Activated CD4-positive, alpha-beta memory T cell treated with anti-CD3 and anti-CD28 coated beads, Interleukin-2, amount 10 ng/mL, durations not matched to agents 7 days and 5 days (primary cell): ENCODE measurements around the gene FAM83D. TPM values are rescaled to one million over a fixed set of nuclear protein-coding genes. Genes with fewer than 3 reads are reported as not detected.

Experiments
- CTCF ChIA-PET: fragments of 350-600 bp; sonication (Branson Sonifier 250); formaldehyde crosslinking; loops from one replicate; lab custom pipeline; 2021; ENCODE audit warnings: antibody characterized with exemption, inconsistent platforms; lab: Charles Lee
- POLR2A ChIA-PET: fragments of 350-600 bp; sonication (Branson Sonifier 250); formaldehyde crosslinking; loops from one replicate; lab custom pipeline; 2021; ENCODE audit warnings: antibody characterized with exemption; lab: Charles Lee
- DNase-seq: peaks from one replicate; pipeline ENCODE4 v3.0.0-alpha.2; 2020
- H3K27ac Mint-ChIP-seq: one replicate; pipeline ENCODE4 v1.8.0; 2021; ENCODE audit warnings: mild to moderate bottlenecking, mixed read lengths
- H3K27me3 Mint-ChIP-seq: one replicate; pipeline ENCODE4 v1.8.0; 2021; ENCODE audit warnings: mixed read lengths
- H3K36me3 Mint-ChIP-seq: one replicate; pipeline ENCODE4 v1.8.0; 2021; ENCODE audit warnings: low read depth, mixed read lengths
- H3K4me1 Mint-ChIP-seq: one replicate; pipeline ENCODE4 v1.8.0; 2021; ENCODE audit warnings: mixed read lengths
- H3K4me3 Mint-ChIP-seq: one replicate; pipeline ENCODE4 v1.8.0; 2021; ENCODE audit warnings: mild to moderate bottlenecking, mixed read lengths
- H3K9me3 Mint-ChIP-seq: one replicate; pipeline ENCODE4 v1.8.0; 2021; ENCODE audit warnings: mixed read lengths
- total RNA-seq, 2 experiments: library from RNA; stranded (reverse); gene quantifications; one replicate each; pipeline ENCODE4 v1.2.3, GENCODE V29; 2021

Gene FAM83D
- total RNA-seq, 2 experiments from 2014 or later: 18.9 to 19.9 TPM

DNA sequence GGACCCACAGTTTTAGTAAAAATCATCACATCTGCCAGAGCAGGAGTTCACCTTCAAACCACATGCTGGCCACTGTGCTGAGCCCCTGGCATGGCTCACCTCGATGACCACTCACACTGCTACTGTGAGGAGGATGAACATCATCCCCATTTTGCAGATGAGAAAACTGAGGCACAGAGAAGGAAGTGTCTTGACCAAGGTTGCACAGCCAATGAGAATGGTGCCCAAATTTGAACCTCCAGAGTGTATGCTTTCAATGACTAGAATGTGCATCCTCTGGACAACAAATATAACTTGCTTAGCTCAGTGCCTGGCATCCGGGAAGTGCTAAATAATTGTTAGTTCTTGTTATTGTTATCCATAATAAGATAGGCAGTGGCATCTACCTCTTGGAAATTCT lies 37.2 kb upstream of the FAM83D start:
- no peak for DNase-seq
- ChIA-PET CTCF (interaction anchor here (0.6 kb wide), 1 partner anchor 149 kb away, joined by 4 read pairs; no protein-coding TSS in a partner anchor), POLR2A (no interaction called here)
- peaks cover 55% of the 10 kb centered on the region for H3K4me1 Mint-ChIP-seq
- H3K27me3 Mint-ChIP-seq: no peaks in the 10 kb centered on the region
- H3K9me3 Mint-ChIP-seq: no peaks in the 10 kb centered on the region
- H3K4me3 Mint-ChIP-seq: no peak overlapping the region
- H3K27ac Mint-ChIP-seq: no peak overlapping the region
- H3K36me3 Mint-ChIP-seq: peaks cover 32% of the 10 kb centered on the region

DNA sequence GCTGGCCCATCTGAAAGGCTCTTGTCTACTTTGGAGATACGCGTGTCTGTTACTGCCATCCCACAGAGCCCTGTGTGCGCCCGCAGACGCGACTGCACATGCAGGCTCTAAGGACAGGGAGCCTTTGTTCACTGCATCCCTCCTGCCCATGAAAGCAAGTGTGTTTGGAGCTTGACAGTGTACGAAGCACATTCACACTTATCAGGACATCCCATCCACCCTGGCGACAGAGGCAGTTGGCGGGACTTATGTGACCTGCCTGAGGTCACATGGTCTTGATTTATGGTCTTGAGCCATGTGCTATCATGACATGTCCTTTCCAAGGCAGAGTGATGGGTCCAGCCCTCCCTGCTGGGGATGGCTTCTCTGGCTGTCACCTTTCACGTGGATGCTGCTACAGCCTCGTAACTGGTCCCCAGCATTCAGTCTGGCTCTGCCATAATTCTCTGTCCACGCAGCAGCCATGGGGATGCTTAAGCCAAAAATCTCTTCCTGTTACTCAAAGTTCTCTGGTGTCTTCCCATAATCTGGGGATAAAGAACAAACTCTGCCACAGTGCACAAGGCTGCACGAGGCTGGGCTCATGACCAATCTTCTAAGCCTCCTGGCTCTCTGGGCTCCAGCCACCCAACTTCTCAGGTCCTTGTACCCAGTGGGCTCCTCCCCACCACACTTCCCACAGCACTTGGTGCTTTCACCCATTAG lies 36.3 kb upstream of the FAM83D start:
- H3K9me3 Mint-ChIP-seq: no peaks in the 10 kb centered on the region
- H3K36me3 Mint-ChIP-seq: peaks cover 32% of the 10 kb centered on the region
- H3K4me1 Mint-ChIP-seq: peaks cover 63% of the 10 kb centered on the region
- H3K27me3 Mint-ChIP-seq: no peaks in the 10 kb centered on the region
- no peak overlapping the region for H3K4me3 Mint-ChIP-seq
- ChIA-PET CTCF (interaction anchor here (0.6 kb wide), 1 partner anchor 150 kb away, joined by 4 read pairs; no protein-coding TSS in a partner anchor), POLR2A (interaction anchor here (0.7 kb wide), 1 partner anchor 37 kb away, joined by 4 read pairs; the partner anchor contains the start of gene FAM83D)
- peak overlapping the region; percentile 57 for H3K27ac Mint-ChIP-seq
- DNase-seq: no peak

DNA sequence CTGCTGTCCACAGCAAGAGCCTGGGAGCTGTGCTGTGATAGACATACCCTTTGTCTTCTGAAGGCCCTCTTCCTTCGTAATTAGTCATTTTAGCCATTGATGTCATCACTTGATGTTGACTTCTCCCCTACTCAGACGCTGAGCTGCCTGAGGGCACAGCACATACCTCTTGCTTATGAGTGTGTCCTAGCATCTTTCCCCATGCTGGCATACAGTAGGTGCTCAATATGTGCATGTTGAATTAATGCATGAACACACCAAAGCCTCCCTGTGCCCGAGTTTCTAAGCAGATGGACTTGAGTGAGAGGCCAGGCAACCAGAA lies 35.8 kb upstream of the FAM83D start:
- H3K4me3 Mint-ChIP-seq: no peak overlapping the region
- no peak for DNase-seq
- POLR2A ChIA-PET: interaction anchor here (0.7 to 3.6 kb wide), 3 partner anchors 16 to 85 kb away, joined by 3 to 20 read pairs (median 4); partner anchors contain the start of genes FAM83D and PPP1R16B
- H3K9me3 Mint-ChIP-seq: no peaks in the 10 kb centered on the region
- CTCF ChIA-PET: interaction anchor here (1.0 kb wide), 1 partner anchor 15 kb away, joined by 3 read pairs; no protein-coding TSS in a partner anchor
- H3K27ac Mint-ChIP-seq: peak overlapping the region; percentile 57
- peaks cover 62% of the 10 kb centered on the region for H3K4me1 Mint-ChIP-seq
- H3K27me3 Mint-ChIP-seq: no peaks in the 10 kb centered on the region
- peaks cover 29% of the 10 kb centered on the region for H3K36me3 Mint-ChIP-seq

DNA sequence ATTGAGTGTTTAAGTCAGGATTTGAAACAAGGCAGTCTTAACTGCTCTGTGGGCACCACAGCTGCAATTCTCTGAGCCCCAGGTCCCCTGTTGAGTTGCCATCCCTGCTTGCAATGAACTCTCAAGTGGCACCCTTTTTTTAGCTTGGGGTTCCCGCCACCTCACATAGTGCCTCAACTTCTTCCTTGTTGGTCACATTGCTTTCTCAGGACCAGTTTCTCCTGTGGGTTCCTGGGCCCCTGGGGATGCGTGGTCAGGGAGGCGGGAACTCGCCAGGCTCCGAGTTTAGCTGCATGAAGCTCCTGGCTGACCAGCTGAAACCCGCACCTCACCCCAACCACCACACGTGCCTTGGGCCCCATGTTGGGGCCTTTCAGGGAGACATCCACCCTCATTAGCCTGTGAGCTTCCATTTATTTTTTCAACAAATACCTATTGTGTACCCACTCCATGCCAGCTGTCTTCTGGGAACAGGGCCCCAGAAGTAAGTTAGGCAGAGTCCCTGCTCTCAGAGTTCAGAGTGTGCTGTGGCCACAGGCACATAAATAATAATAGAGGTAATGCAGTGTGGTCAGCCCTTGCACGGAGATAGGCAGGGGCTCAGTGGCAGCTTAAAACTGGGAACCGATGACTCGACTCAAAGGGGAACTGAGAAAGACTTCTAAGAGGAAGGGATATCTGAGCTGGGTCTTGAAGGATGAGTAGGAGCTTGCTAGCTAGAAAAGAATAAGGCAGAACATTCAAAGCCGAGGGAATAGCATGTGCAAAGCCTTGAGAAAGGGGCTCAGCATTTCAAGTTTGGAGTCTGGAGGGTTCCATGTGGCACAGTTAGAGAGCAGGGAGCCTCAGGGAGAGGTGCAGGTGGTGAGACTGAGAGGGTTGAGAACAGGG lies 33.9 kb upstream of the FAM83D start:
- H3K36me3 Mint-ChIP-seq: peaks cover 34% of the 10 kb centered on the region
- H3K27me3 Mint-ChIP-seq: no peaks in the 10 kb centered on the region
- CTCF ChIA-PET: interaction anchor here (0.7 to 4.2 kb wide), 23 partner anchors 9 to 245 kb away, joined by 3 to 52 read pairs (median 5); partner anchors contain the start of gene PPP1R16B
- peaks cover 62% of the 10 kb centered on the region for H3K4me1 Mint-ChIP-seq
- H3K4me3 Mint-ChIP-seq: no peak overlapping the region
- H3K27ac Mint-ChIP-seq: peak overlapping the region; percentile 83
- POLR2A ChIA-PET: interaction anchor here (0.5 to 3.6 kb wide), 9 partner anchors 10 to 800 kb away, joined by 3 to 20 read pairs (median 5); partner anchors contain the start of genes ACTR5 and PPP1R16B
- DNase-seq: no peak
- no peaks in the 10 kb centered on the region for H3K9me3 Mint-ChIP-seq

DNA sequence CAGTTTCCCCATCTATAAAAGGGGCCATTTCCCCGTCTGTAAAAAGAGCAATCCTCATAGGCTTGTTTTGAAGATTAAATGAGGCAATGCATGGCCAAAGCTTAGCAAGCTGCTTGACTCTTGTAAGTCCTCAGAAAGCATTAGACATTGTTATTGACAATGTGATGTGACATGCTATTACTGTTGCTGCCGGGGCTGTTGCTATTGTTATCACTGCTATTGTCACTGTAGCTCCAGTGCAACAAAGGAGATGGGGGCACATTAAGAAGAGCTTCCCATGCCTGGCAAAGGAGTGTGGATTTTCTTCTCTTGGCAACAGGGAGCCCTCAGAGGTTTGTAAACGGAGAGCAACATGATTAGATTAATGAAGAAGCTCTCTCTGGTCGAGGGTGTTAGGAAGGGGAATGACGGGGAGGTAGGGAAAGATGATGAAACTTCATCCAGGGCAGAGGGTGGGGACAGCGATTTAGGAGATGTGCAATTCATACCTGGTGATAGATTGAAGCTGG lies 33.1 kb upstream of the FAM83D start:
- POLR2A ChIA-PET: interaction anchor here (0.5 to 3.6 kb wide), 9 partner anchors 11 to 801 kb away, joined by 3 to 20 read pairs (median 5); partner anchors contain the start of genes ACTR5 and PPP1R16B

DNA sequence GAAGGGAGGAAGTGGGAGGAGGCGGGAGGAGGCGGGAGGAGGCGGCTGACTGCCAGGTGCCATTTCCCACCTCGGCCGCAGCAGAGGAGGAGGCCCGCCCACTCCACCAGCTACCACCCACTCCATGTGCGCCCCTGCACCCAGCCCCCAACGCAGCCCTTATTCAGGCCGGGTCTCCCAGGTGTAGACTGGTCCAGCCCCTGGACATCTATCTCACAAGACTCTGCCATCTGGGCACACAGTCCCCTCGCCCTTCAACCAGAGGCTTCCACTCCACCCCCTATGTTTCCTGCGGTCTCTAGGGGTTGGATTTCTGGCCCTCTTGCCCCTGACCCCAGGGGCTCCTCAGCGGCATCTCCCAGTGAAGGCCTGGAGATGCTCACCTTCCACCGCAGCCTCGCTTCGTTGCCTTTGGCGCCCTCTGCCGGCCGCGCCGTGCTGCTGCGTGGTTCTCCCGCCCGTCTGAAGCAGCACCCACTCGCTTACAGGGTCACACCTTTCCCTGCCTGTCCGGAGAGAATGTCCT lies 32.6 kb upstream of the FAM83D start:
- H3K27ac Mint-ChIP-seq: peak overlapping the region; percentile 83
- peak; percentile 81 for DNase-seq
- no peaks in the 10 kb centered on the region for H3K27me3 Mint-ChIP-seq
- peaks cover 59% of the 10 kb centered on the region for H3K4me1 Mint-ChIP-seq
- H3K9me3 Mint-ChIP-seq: no peaks in the 10 kb centered on the region
- ChIA-PET CTCF (interaction anchor here (0.7 to 4.2 kb wide), 28 partner anchors 11 to 246 kb away, joined by 3 to 52 read pairs (median 5); partner anchors contain the start of gene PPP1R16B), POLR2A (interaction anchor here (0.9 to 3.6 kb wide), 8 partner anchors 11 to 146 kb away, joined by 3 to 20 read pairs (median 5); partner anchors contain the start of genes ACTR5 and PPP1R16B)
- H3K4me3 Mint-ChIP-seq: no peak overlapping the region
- peaks cover 44% of the 10 kb centered on the region for H3K36me3 Mint-ChIP-seq

More for the DNA sequence above, 33.1 kb upstream of the FAM83D start:
- Mint-ChIP-seq H3K4me3 (peak overlapping the region; percentile 13), H3K9me3 (no peaks in the 10 kb centered on the region), H3K4me1 (peaks cover 62% of the 10 kb centered on the region), H3K27ac (peak overlapping the region; percentile 83), H3K27me3 (no peaks in the 10 kb centered on the region), H3K36me3 (peaks cover 42% of the 10 kb centered on the region)
- CTCF ChIA-PET: interaction anchor here (0.7 to 4.2 kb wide), 28 partner anchors 10 to 246 kb away, joined by 3 to 52 read pairs (median 4); partner anchors contain the start of gene PPP1R16B
- DNase-seq: no peak

DNA sequence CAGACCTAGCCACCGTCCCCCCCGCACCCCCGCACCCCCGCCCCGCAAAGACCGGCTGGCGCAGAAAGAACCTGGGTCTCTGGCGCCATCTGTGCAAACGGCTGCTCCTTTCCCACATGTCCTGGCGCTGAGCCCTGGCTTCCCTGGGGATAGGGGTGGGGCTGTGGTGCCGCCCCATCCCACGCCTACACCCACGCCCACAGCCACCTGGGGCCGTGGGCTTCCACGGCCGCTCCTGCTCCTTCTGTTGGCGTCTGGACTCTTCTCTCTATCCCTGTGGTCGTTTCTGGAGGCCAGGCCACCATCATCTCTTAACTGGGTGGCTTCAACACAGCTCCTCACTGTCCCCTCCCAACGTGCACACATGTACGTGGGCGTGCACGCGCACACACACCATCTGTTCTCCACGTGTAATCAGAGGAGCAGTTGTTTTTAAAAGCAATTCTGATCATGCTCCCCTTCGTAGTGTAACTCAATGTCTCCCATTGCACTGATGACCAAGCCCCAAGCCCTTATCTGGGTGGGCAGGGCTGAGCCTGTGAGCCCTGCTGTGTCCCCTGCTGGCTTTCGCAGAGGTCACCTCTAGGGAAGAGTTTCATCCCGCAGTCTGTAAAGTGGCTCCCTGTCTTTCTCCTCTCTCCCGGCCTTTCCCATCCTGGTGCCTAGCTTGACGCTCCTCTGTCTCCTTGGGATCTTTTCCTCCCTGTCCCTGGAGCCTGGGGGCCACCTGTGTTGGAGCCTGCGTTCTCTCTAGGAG lies 31.9 kb upstream of the FAM83D start:
- H3K36me3 Mint-ChIP-seq: peaks cover 42% of the 10 kb centered on the region
- peaks cover 56% of the 10 kb centered on the region for H3K4me1 Mint-ChIP-seq
- CTCF ChIA-PET: interaction anchor here (0.7 to 4.2 kb wide), 10 partner anchors 18 to 247 kb away, joined by 3 to 52 read pairs (median 6); partner anchors contain the start of gene PPP1R16B
- no peak for DNase-seq
- H3K27me3 Mint-ChIP-seq: no peaks in the 10 kb centered on the region
- no peak overlapping the region for H3K4me3 Mint-ChIP-seq
- no peaks in the 10 kb centered on the region for H3K9me3 Mint-ChIP-seq
- peak overlapping the region; percentile 68 for H3K27ac Mint-ChIP-seq
- POLR2A ChIA-PET: interaction anchor here (1.1 to 3.6 kb wide), 3 partner anchors 19 to 89 kb away, joined by 3 to 20 read pairs (median 14); partner anchors contain the start of gene PPP1R16B

DNA sequence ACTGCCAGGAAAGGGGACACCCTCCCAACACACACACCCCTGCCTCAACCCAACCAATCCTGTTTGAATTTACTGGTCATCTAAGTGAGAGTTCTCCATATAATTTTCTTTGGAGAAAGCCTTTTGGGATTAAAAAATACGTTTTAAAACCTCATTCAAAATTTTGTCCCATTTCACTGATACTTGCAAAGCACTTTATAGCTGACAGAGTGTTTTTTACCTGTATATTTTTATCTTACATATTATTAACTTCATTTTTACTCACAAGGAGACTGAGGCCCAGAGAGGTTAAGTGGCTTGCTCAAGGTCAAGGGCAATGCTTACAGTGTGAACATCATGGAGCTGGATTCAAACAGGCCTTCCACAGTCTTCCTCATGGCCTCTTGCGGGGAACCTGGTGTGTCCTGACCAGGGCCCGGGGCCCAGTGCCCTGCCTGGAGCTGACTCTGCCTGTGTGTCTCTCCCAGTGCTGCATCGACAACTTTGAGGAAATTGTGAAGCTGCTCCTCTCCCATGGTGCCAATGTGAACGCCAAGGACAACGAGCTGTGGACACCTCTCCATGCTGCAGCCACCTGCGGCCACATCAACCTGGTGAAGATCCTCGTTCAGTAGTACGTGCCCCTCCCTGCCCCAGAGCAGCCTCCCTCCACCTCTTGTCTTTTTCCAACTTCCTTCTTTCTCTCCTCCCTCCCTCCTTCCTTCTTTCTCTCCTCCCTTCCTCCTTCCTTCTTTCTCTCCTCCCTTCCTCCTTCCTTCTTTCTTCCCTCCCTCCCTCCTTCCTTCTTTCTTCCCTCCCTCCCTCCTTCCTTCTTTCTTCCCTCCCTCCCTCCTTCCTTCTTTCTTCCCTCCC lies 30.9 kb upstream of the FAM83D start:
- Mint-ChIP-seq H3K36me3 (peaks cover 37% of the 10 kb centered on the region), H3K27me3 (no peaks in the 10 kb centered on the region), H3K9me3 (no peaks in the 10 kb centered on the region), H3K4me3 (no peak overlapping the region), H3K4me1 (peaks cover 48% of the 10 kb centered on the region), H3K27ac (no peak overlapping the region)
- POLR2A ChIA-PET: interaction anchor here (1.1 kb wide), 1 partner anchor 20 kb away, joined by 3 read pairs; no protein-coding TSS in a partner anchor
- CTCF ChIA-PET: interaction anchor here (0.7 to 4.2 kb wide), 10 partner anchors 12 to 248 kb away, joined by 3 to 52 read pairs (median 4); partner anchors contain the start of gene PPP1R16B
- no peak for DNase-seq

DNA sequence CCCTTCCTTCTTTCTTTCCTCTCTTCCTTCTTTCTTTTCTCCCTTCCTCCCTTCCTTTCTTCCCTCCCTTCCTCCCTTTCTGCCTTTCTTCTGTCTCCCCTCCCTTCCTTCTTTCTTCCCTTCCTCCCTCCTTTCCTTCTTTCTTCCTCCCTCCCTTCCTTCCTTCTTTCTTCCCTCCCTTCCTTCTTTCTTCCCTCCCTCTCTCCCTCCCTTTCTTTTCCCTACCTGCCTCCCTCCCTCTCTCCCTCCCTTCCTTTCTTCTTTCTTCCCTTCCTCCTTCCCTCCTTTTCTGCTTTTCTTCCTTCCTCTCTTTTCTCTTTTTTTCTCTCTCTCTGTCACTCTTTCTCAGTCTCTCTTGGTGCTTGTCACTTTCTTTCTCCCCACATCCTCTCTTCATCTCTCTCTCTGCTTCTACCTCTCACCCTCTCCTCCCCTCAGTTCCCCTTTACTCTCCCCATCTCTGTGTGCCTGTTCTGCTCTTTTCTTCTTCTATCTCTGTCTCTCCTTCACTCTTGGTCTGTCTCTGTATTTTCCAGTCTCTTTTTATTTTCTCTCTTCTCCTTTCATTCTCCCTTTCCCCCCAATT lies 30.1 kb upstream of the FAM83D start:
- no peaks in the 10 kb centered on the region for H3K27me3 Mint-ChIP-seq
- ChIA-PET POLR2A (no interaction called here), CTCF (interaction anchor here (1.0 to 4.2 kb wide), 4 partner anchors 12 to 170 kb away, joined by 3 to 52 read pairs (median 6); no protein-coding TSS in a partner anchor)
- no peak overlapping the region for H3K27ac Mint-ChIP-seq
- DNase-seq: no peak
- no peak overlapping the region for H3K4me3 Mint-ChIP-seq
- H3K4me1 Mint-ChIP-seq: peaks cover 40% of the 10 kb centered on the region
- H3K36me3 Mint-ChIP-seq: peaks cover 41% of the 10 kb centered on the region
- H3K9me3 Mint-ChIP-seq: no peaks in the 10 kb centered on the region

DNA sequence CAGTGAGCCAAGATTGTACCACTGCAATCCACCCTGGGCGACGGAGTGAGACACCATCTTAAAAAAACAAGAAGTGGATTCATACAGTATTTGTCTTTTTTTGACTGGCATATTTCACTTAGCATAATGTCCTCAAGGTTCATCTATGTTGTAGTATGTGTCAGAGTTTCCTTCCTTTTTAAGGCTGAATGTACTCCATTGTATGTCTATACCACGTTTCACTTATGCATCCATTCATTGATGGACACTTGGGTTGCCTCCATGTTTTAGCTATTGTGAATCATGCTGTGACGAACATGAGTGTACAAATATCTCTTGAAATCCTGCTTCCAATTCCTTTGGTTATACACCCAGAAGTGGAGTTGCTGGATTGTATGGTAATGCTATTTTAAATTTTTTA lies 28.9 kb upstream of the FAM83D start:
- ChIA-PET POLR2A (no interaction called here), CTCF (no interaction called here)
- DNase-seq: no peak

More for the DNA sequence above, 28.9 kb upstream of the FAM83D start:
- Mint-ChIP-seq H3K27me3 (no peaks in the 10 kb centered on the region), H3K9me3 (no peaks in the 10 kb centered on the region), H3K36me3 (peaks cover 51% of the 10 kb centered on the region), H3K27ac (no peak overlapping the region), H3K4me3 (no peak overlapping the region), H3K4me1 (peaks cover 34% of the 10 kb centered on the region)
